K562 (cell line): Measurements from ENCODE around the gene FRMD3. TPM values are rescaled to one million over a fixed set of nuclear protein-coding genes. Genes with fewer than 3 reads are reported as not detected.

Experiments used
- ATAC-seq: fragments of 200-7000 bp; cut with Tn5 transposase; 3 replicates; pipeline ENCODE4 v1.9.1; 2020; ENCODE audit warnings: moderate library complexity
- BruUV-seq: library from RNA; stranded (reverse); fragments of 400-500 nt; replicated peaks from 2 replicates; lab custom pipeline; 2021; lab: Mats Ljungman, UMichigan
- CTCF ChIA-PET: fragments of 300-600 bp; formaldehyde crosslinking; extraction: SDS; loops from one replicate; lab custom pipeline; 2021; ENCODE audit warnings: low intra/inter-chr PET ratio; lab: Yijun Ruan, JAX
- POLR2A ChIA-PET: fragments of 300-600, 350-650 bp; sonication (Branson Sonifier 250); formaldehyde crosslinking; extraction: SDS; loops from one replicate; lab custom pipeline; 2021; ENCODE audit warnings: antibody characterized with exemption, inconsistent platforms; lab: Yijun Ruan, JAX
- DNase-seq, 4 experiments: peaks; one replicate each; pipeline versions ENCODE4 v3.0.0 to v3.0.0-alpha.2; 2011 to 2018; ENCODE audit warnings: low spot score in 3 of 4, mixed read lengths in 3 of 4; ENCODE audit errors: extremely low read depth in 1 of 4
- FAIRE-seq: peaks from 2 replicates; lab custom pipeline; 2011; peaks lifted over from hg19 to GRCh38; lab: Jason Lieb, UNC
- H2AFZ ChIP-seq: 2 replicates; pipeline ENCODE4 v1.6.0; 2011; ENCODE audit warnings: low read depth, low read length, control low read depth, inconsistent platforms
- H3K27ac ChIP-seq: fragments of 200-600 bp; 3 replicates; pipeline ENCODE4 v1.8.0; 2011; ENCODE audit warnings: low read depth, mild to moderate bottlenecking, control low read depth, inconsistent platforms, low read length, moderate library complexity, mixed read lengths; ENCODE audit errors: extremely low read depth
- H3K27me3 ChIP-seq, 2 experiments: fragments of 300-600 bp in 1 of 2; 2 replicates in 1 of 2; 3 replicates in 1 of 2; pipeline versions ENCODE4 v1.6.0 to v1.8.0; 2011; ENCODE audit warnings: inconsistent platforms in 2 of 2, low read length in 2 of 2, mild to moderate bottlenecking in 1 of 2, mixed read lengths in 1 of 2, moderate library complexity in 1 of 2; ENCODE audit not compliant: control insufficient read depth in 2 of 2, insufficient read depth in 2 of 2
- H3K36me3 ChIP-seq: fragments of 300-600 bp; 3 replicates; pipeline ENCODE4 v1.8.0; 2011; ENCODE audit warnings: mild to moderate bottlenecking, low read length, inconsistent platforms; ENCODE audit not compliant: control insufficient read depth, insufficient read depth
- H3K4me1 ChIP-seq, 2 experiments: fragments of 200-600 bp in 1 of 2; replicated peaks in 1 of 2; 2 replicates in 1 of 2; 3 replicates in 1 of 2; pipeline versions ENCODE4 v1.5.1 to v1.8.0; 2011; ENCODE audit warnings: inconsistent platforms in 2 of 2, low read length in 2 of 2, mild to moderate bottlenecking in 1 of 2, mixed read lengths in 1 of 2, moderate library complexity in 1 of 2; ENCODE audit not compliant: control insufficient read depth in 2 of 2, insufficient read depth in 2 of 2
- H3K4me2 ChIP-seq: 2 replicates; pipeline ENCODE4 v1.6.1; 2011; ENCODE audit warnings: low read length, control low read depth, inconsistent platforms, mixed read lengths; ENCODE audit not compliant: insufficient read depth
- H3K4me3 ChIP-seq: fragments of 200-600 bp; sonication (generic), shearing (Covaris generic); 2 replicates; pipeline ENCODE4 v1.5.1; 2016; ENCODE audit warnings: control low read depth, inconsistent platforms
- H3K79me2 ChIP-seq: fragments of 200-600 bp; 3 replicates; pipeline ENCODE4 v1.8.0; 2011; ENCODE audit warnings: low read length, inconsistent platforms; ENCODE audit not compliant: control insufficient read depth, insufficient read depth
- H3K9ac ChIP-seq, 2 experiments: 2 replicates each; pipeline versions ENCODE4 v1.6.0 to v1.6.1; 2011; ENCODE audit warnings: low read depth in 2 of 2, low read length in 2 of 2, control low read depth in 1 of 2, inconsistent platforms in 1 of 2, mild to moderate bottlenecking in 1 of 2, mixed read lengths in 1 of 2; ENCODE audit not compliant: insufficient read depth in 1 of 2
- H3K9me1 ChIP-seq: one replicate; pipeline ENCODE4 v1.6.0; 2011; ENCODE audit warnings: inconsistent platforms, mild to moderate bottlenecking, low read length, moderate library complexity; ENCODE audit not compliant: control insufficient read depth, insufficient read depth
- H3K9me3 ChIP-seq: replicated peaks from 2 replicates; pipeline ENCODE4 v1.5.1; 2011; ENCODE audit warnings: low read depth, low read length, inconsistent platforms; ENCODE audit not compliant: control insufficient read depth, insufficient read depth
- H4K20me1 ChIP-seq: replicated peaks from 2 replicates; pipeline ENCODE4 v1.6.1; 2011; ENCODE audit warnings: low read length, inconsistent platforms, mixed read lengths; ENCODE audit not compliant: control insufficient read depth, insufficient read depth
- CBX3 ChIP-seq, 2 experiments: IDR thresholded peaks; 1 replicate in 1 of 2; 2 replicates in 1 of 2; pipeline ENCODE4 v1.6.1; 2012; ENCODE audit warnings: inconsistent platforms in 2 of 2, low read length in 2 of 2, borderline replicate concordance in 1 of 2, control low read depth in 1 of 2
- E2F3 ChIP-seq: fragments of 250-450 bp; sonication (Bioruptor Pico); IDR thresholded peaks from 2 replicates; pipeline ENCODE4 v1.4.0; 2020; ENCODE audit warnings: mild to moderate bottlenecking
- NEUROD1 ChIP-seq: fragments of 150-350 bp; IDR thresholded peaks from 2 replicates; pipeline ENCODE4 v1.6.1; 2014; ENCODE audit warnings: borderline replicate concordance, low read length, low read depth; ENCODE audit not compliant: partially characterized antibody
- NUFIP1 ChIP-seq: fragments of 450-650 bp; IDR thresholded peaks from 2 replicates; pipeline ENCODE4 v1.6.1; 2018; ENCODE audit not compliant: partially characterized antibody
- RBM34 ChIP-seq: fragments of 200-400 bp; formaldehyde crosslinking; IDR thresholded peaks from 2 replicates; pipeline ENCODE4 v1.6.1; 2018; ENCODE audit warnings: low read length, borderline replicate concordance; ENCODE audit not compliant: insufficient read depth
- SAP30 ChIP-seq: fragments of 200-600 bp; sonication (generic); IDR thresholded peaks from 2 replicates; pipeline ENCODE4 v1.6.1; 2012; ENCODE audit warnings: borderline replicate concordance, low read depth, mild to moderate bottlenecking, moderate library complexity, low read length, control low read depth, inconsistent platforms; ENCODE audit not compliant: insufficient read depth, poor library complexity, severe bottlenecking
- SRSF1 ChIP-seq: fragments of 200-400 bp; formaldehyde crosslinking; IDR thresholded peaks from 2 replicates; pipeline ENCODE4 v1.6.1; 2017; ENCODE audit warnings: mild to moderate bottlenecking, low read depth, low read length, moderate library complexity
- ZNF57 ChIP-seq: fragments of 450-650 bp; formaldehyde crosslinking; IDR thresholded peaks from 2 replicates; pipeline ENCODE4 v1.4.0; 2020; ENCODE audit warnings: mild to moderate bottlenecking, moderate library complexity
- ZNF668 ChIP-seq: fragments of 250-450 bp; sonication (Bioruptor Pico); IDR thresholded peaks from 2 replicates; pipeline ENCODE4 v1.8.0; 2022; ENCODE audit warnings: mild to moderate bottlenecking, inconsistent platforms
- ZNF778 ChIP-seq: fragments of 450-650 bp; formaldehyde crosslinking; IDR thresholded peaks from 2 replicates; pipeline ENCODE4 v1.4.0; 2020; ENCODE audit warnings: mild to moderate bottlenecking, moderate library complexity
- WGBS: fragments of 100-300 bp; shearing (Covaris generic); methylation state at CpG from one replicate; pipeline ENCODE4 v1.1.6; 2016; ENCODE audit warnings: low coverage, mixed read lengths; ENCODE audit not compliant: insufficient coverage; ENCODE audit errors: missing lambda C conversion rate; 5-methylcytosine and 5-hydroxymethylcytosine counted together
- in situ Hi-C: fragments of 300-500 bp; cut with MboI; formaldehyde crosslinking; loops from 4 replicates; pipeline ENCODE4 v1.15.0; 2018; ENCODE audit warnings: inconsistent platforms, mixed read lengths
- intact Hi-C: fragments of 100-400 bp; cut with micrococcal nuclease; formaldehyde crosslinking; loops from 2 replicates; pipeline ENCODE4 v1.14.2; 2022
- polyA plus RNA-seq, 8 experiments: library from polyadenylated mRNA; depleted of rRNA in 4 of 8; stranded (reverse) in 5 of 8; unstranded in 3 of 8; fragments of >200 nt; fragmentation: Nextera tagmentation in 2 of 8; fragmentation: Illumina TruSeq in 1 of 8; extraction: Ambion mirVana in 2 of 8; extraction: Trizol in 1 of 8; gene quantifications; 2 replicates each; pipeline versions ENCODE4 v1.2.1 to v1.2.3, GENCODE V29; 2011 to 2014; ENCODE audit warnings: inconsistent platforms in 1 of 8, missing spikeins in 1 of 8
- total RNA-seq, 7 experiments: library from RNA; depleted of rRNA in 6 of 7; stranded (reverse); fragments of >200 nt in 6 of 7; fragmentation: Illumina TruSeq in 2 of 7; extraction: Trizol in 2 of 7; gene quantifications; 2 replicates each; pipeline versions ENCODE4 v1.2.1 to v1.2.3, GENCODE V29; 2011 to 2021; ENCODE audit warnings: low replicate concordance in 1 of 7

The FRMD3 gene
- total and polyA plus RNA-seq, 9 of the 15 experiments (the other 6 are each of a cell fraction or from before 2014, with no cell fraction given), result 0.09 to 0.51 (median 0.21) TPM

- H3K36me3 ChIP-seq, result no peaks in the 10 kb centered on the region
- H3K9me3 ChIP-seq, result no peaks in the 10 kb centered on the region
- no peaks in the 10 kb centered on the region for H3K4me1 ChIP-seq
- H3K79me2 ChIP-seq, result no peaks in the 10 kb centered on the region
- H4K20me1 ChIP-seq, result no peaks in the 10 kb centered on the region
- no peak overlapping the region for H3K27ac ChIP-seq
- no peak for TF ChIP-seq E2F3 (CRISPR knock-in tag)
- TF ChIP-seq ZNF668 (CRISPR knock-in tag), result no peak
- no peak for TF ChIP-seq SRSF1
- no peak for TF ChIP-seq NUFIP1
- TF ChIP-seq ZNF57 (CRISPR knock-in tag), result no peak
- TF ChIP-seq CBX3 (IDR thresholded peaks at IDR 0.05; ENCODE audit: borderline replicate concordance in 1 of 2, low read length in 2 of 2), result no peak
- no peak for TF ChIP-seq ZNF778 (CRISPR knock-in tag)
- TF ChIP-seq SAP30, result no peak
- TF ChIP-seq NEUROD1, result no peak
- TF ChIP-seq RBM34, result no peak
- TF ChIP-seq, all 486 proteins: peak for 0
- H2AFZ ChIP-seq, result no peak overlapping the region
- DNase-seq (no peak), FAIRE-seq (no peak), ATAC-seq (no peak)
- no peaks in the 10 kb centered on the region for H3K9me1 ChIP-seq
- H3K9ac ChIP-seq, result no peak overlapping the region
- BruUV-seq, result no TSS peak
- CTCF ChIA-PET, result no interaction called here
- H3K27me3 ChIP-seq, result no peaks in the 10 kb centered on the region
- in situ Hi-C loops (no loop called here), intact Hi-C loops (no loop called here)
- 0% methylated on average over 3 of the region's 4 CpGs for WGBS
- H3K4me3 ChIP-seq, result no peak overlapping the region
- POLR2A ChIA-PET, result interaction anchor here (0.7 to 0.8 kb wide), 2 partner anchors 33 to 370 kb away, joined by 3 read pairs; no protein-coding TSS in a partner anchor
- no peak overlapping the region for H3K4me2 ChIP-seq
Measured at GRCh38 chr9:83472221-83472665, 66.0 kb downstream of the FRMD3 start.
